ENCODE data around the gene BBLN.
"Not testable (repeated sequence)": the region's sequence is repeated elsewhere in the genome, so short reads cannot be mapped to it uniquely, and the experiment has no call there.

The BBLN gene

GRCh38 chr9:128124873-128125579 is 35.0 kb upstream of the BBLN start:
- peak; percentile 24 for DNase-seq (ENCODE audit: low read depth)

GRCh38 chr9:128125580-128126354 is 34.3 kb upstream of the BBLN start:
- no peak for DNase-seq (ENCODE audit: low read depth)

- DNase-seq (ENCODE audit: low read depth) = peak; percentile 77
Measured at GRCh38 chr9:128127568-128127989, 32.5 kb upstream of the BBLN start, which contains the start of gene PTGES2. Gene PTGES2 (minus strand): TSS chr9:128127729. CDS start chr9:128127717, 12 bp downstream.

- DNase-seq (ENCODE audit: low read depth) = peak; percentile 75
Measured at GRCh38 chr9:128127990-128128835, 31.9 kb upstream of the BBLN start.

GRCh38 chr9:128128836-128129590 is 31.1 kb upstream of the BBLN start:
- no peak for DNase-seq (ENCODE audit: low read depth)

- DNase-seq (ENCODE audit: low read depth) = peak; percentile 40
Measured at GRCh38 chr9:128129976-128130590, 30.0 kb upstream of the BBLN start.

- not testable (repeated sequence) for DNase-seq (ENCODE audit: low read depth)
Measured at GRCh38 chr9:128130651-128131050, 29.4 kb upstream of the BBLN start.

GRCh38 chr9:128131346-128131745 is 28.7 kb upstream of the BBLN start:
- not testable (repeated sequence) for DNase-seq (ENCODE audit: low read depth)

GRCh38 chr9:128132139-128132538 is 27.9 kb upstream of the BBLN start:
- DNase-seq (ENCODE audit: low read depth) = not testable (repeated sequence)

GRCh38 chr9:128135561-128135960 is 24.5 kb upstream of the BBLN start:
- DNase-seq (ENCODE audit: low read depth) = not testable (repeated sequence)

GRCh38 chr9:128136816-128137793 is 23.0 kb upstream of the BBLN start:
- DNase-seq (ENCODE audit: low read depth) = no peak

- DNase-seq (ENCODE audit: low read depth) = no peak
Measured at GRCh38 chr9:128138001-128138400, 22.1 kb upstream of the BBLN start.

- no peak for DNase-seq (ENCODE audit: low read depth)
Measured at GRCh38 chr9:128139621-128140020, 20.4 kb upstream of the BBLN start.

GRCh38 chr9:128141604-128142003 is 18.5 kb upstream of the BBLN start:
- DNase-seq (ENCODE audit: low read depth) = no peak

- no peak for DNase-seq (ENCODE audit: low read depth)
Measured at GRCh38 chr9:128142061-128142460, 18.0 kb upstream of the BBLN start.

GRCh38 chr9:128142596-128142995 is 17.5 kb upstream of the BBLN start:
- no peak for DNase-seq (ENCODE audit: low read depth)

GRCh38 chr9:128143525-128144238 is 16.4 kb upstream of the BBLN start:
- DNase-seq (ENCODE audit: low read depth) = no peak

- DNase-seq (ENCODE audit: low read depth) = no peak
Measured at GRCh38 chr9:128144239-128145181, 15.6 kb upstream of the BBLN start.
